Mucosa of rectum (tissue), 2 donors: ENCODE measurements around the gene KCNIP3.

Experiments used
- H3K27ac ChIP-seq, 2 donors: one replicate each; pipeline ENCODE4 v1.7.0; 2013; ENCODE audit warnings: inconsistent platforms in 2 of 2, low read depth in 2 of 2, low read length in 2 of 2
- H3K27me3 ChIP-seq, 2 donors: one replicate each; pipeline ENCODE4 v1.7.0; 2013; ENCODE audit warnings: low read length in 2 of 2; ENCODE audit not compliant: control insufficient read depth in 2 of 2, insufficient read depth in 2 of 2
- H3K36me3 ChIP-seq, 2 donors: one replicate each; pipeline ENCODE4 v1.7.0; 2013; ENCODE audit warnings: low read length in 2 of 2; ENCODE audit not compliant: control insufficient read depth in 2 of 2, insufficient read depth in 2 of 2
- H3K4me1 ChIP-seq, 2 donors: one replicate each; pipeline ENCODE4 v1.7.0; 2013; ENCODE audit warnings: low read length in 2 of 2, mild to moderate bottlenecking in 1 of 2; ENCODE audit not compliant: control insufficient read depth in 2 of 2, insufficient read depth in 2 of 2
- H3K4me3 ChIP-seq, 2 donors: one replicate each; pipeline ENCODE4 v1.7.0; 2013; ENCODE audit warnings: low read length in 2 of 2
- H3K9ac ChIP-seq, 2 donors: one replicate each; pipeline ENCODE4 v1.7.0; 2013; ENCODE audit warnings: low read length in 2 of 2, low read depth in 1 of 2, mild to moderate bottlenecking in 1 of 2
- H3K9me3 ChIP-seq, 2 donors: one replicate each; pipeline ENCODE4 v1.7.0; 2013; ENCODE audit warnings: low read length in 2 of 2; ENCODE audit not compliant: control insufficient read depth in 2 of 2
- donor health status: healthy.
- donor health status: Normal muscosa, but diverticular disease.

KCNIP3 gene

GRCh38 chr2:95361216-95361980, 64.3 kb downstream of the KCNIP3 start:
- Histone ChIP-seq H3K9ac (no peak overlapping the region), H3K9me3 (no peaks in the 10 kb centered on the region), H3K4me3 (no peak overlapping the region), H3K36me3 (no peaks in the 10 kb centered on the region), H3K27me3 (no peaks in the 10 kb centered on the region), H3K4me1 (no peaks in the 10 kb centered on the region), H3K27ac (no peak overlapping the region)

- Histone ChIP-seq H3K9me3 (no peaks in the 10 kb centered on the region), H3K9ac (no peak overlapping the region), H3K4me3 (no peak overlapping the region), H3K27me3 (no peaks in the 10 kb centered on the region), H3K27ac (no peak overlapping the region), H3K4me1 (no peaks in the 10 kb centered on the region), H3K36me3 (no peaks in the 10 kb centered on the region)
Observed at GRCh38 chr2:95362486-95362885, 65.3 kb downstream of the KCNIP3 start.

- Histone ChIP-seq H3K9ac (no peak overlapping the region), H3K4me1 (no peaks in the 10 kb centered on the region)
Observed at GRCh38 chr2:95366514-95366913, 69.4 kb downstream of the KCNIP3 start.

GRCh38 chr2:95372216-95372829, 75.2 kb downstream of the KCNIP3 start:
- H3K9ac ChIP-seq = no peak overlapping the region
- no peaks in the 10 kb centered on the region for H3K27me3 ChIP-seq
- H3K4me1 ChIP-seq = no peaks in the 10 kb centered on the region
- no peak overlapping the region for H3K27ac ChIP-seq
- no peaks in the 10 kb centered on the region for H3K36me3 ChIP-seq
- no peaks in the 10 kb centered on the region for H3K9me3 ChIP-seq
- no peak overlapping the region for H3K4me3 ChIP-seq

More at GRCh38 chr2:95366514-95366913, 69.4 kb downstream of the KCNIP3 start:
- Histone ChIP-seq H3K9me3 (no peaks in the 10 kb centered on the region), H3K36me3 (no peaks in the 10 kb centered on the region), H3K27me3 (no peaks in the 10 kb centered on the region), H3K4me3 (no peak overlapping the region), H3K27ac (no peak overlapping the region)

GRCh38 chr2:95372845-95373244, 75.7 kb downstream of the KCNIP3 start:
- no peak overlapping the region for H3K4me3 ChIP-seq
- no peaks in the 10 kb centered on the region for H3K9me3 ChIP-seq
- H3K9ac ChIP-seq = no peak overlapping the region
- H3K36me3 ChIP-seq = no peaks in the 10 kb centered on the region
- H3K27ac ChIP-seq = no peak overlapping the region
- H3K4me1 ChIP-seq = no peaks in the 10 kb centered on the region
- no peaks in the 10 kb centered on the region for H3K27me3 ChIP-seq

GRCh38 chr2:95374029-95374428, 76.9 kb downstream of the KCNIP3 start:
- no peak overlapping the region for H3K9ac ChIP-seq
- no peaks in the 10 kb centered on the region for H3K4me1 ChIP-seq
- no peaks in the 10 kb centered on the region for H3K27me3 ChIP-seq
- H3K36me3 ChIP-seq = no peaks in the 10 kb centered on the region
- H3K27ac ChIP-seq = no peak overlapping the region
- H3K4me3 ChIP-seq = no peak overlapping the region
- H3K9me3 ChIP-seq = no peaks in the 10 kb centered on the region

- Histone ChIP-seq H3K4me3 (no peak overlapping the region), H3K36me3 (no peaks in the 10 kb centered on the region), H3K27me3 (no peaks in the 10 kb centered on the region), H3K9me3 (no peaks in the 10 kb centered on the region), H3K27ac (no peak overlapping the region), H3K9ac (no peak overlapping the region), H3K4me1 (no peaks in the 10 kb centered on the region)
Observed at GRCh38 chr2:95374451-95374920, 77.3 kb downstream of the KCNIP3 start.

GRCh38 chr2:95374921-95375471, 77.8 kb downstream of the KCNIP3 start:
- no peaks in the 10 kb centered on the region for H3K4me1 ChIP-seq
- H3K9me3 ChIP-seq = no peaks in the 10 kb centered on the region
- H3K27ac ChIP-seq = no peak overlapping the region
- no peak overlapping the region for H3K4me3 ChIP-seq
- no peaks in the 10 kb centered on the region for H3K36me3 ChIP-seq
- H3K9ac ChIP-seq = no peak overlapping the region
- H3K27me3 ChIP-seq = no peaks in the 10 kb centered on the region

GRCh38 chr2:95375532-95376150, 78.5 kb downstream of the KCNIP3 start:
- Histone ChIP-seq H3K27ac (no peak overlapping the region), H3K27me3 (no peaks in the 10 kb centered on the region), H3K4me1 (no peaks in the 10 kb centered on the region), H3K36me3 (no peaks in the 10 kb centered on the region), H3K9ac (no peak overlapping the region), H3K4me3 (no peak overlapping the region), H3K9me3 (no peaks in the 10 kb centered on the region)
